H4 (cell line): ENCODE measurements around the gene EXOSC6. TPM values are rescaled to one million over a fixed set of nuclear protein-coding genes. Genes with fewer than 3 reads are reported as not detected.
"Not testable (repeated sequence)": the region's sequence is repeated elsewhere in the genome, so short reads cannot be mapped to it uniquely, and the experiment has no call there.

ENCODE experiments used
- DNase-seq: peaks from one replicate; pipeline ENCODE4 v3.0.0-alpha.2; 2015; ENCODE audit warnings: low spot score
- total RNA-seq: library from RNA; depleted of rRNA; stranded (reverse); fragments of >200 nt; shearing (Covaris generic); gene quantifications from 2 replicates; pipeline ENCODE4 v1.2.3, GENCODE V29; 2014

EXOSC6 gene
- total RNA-seq, 1 experiment from 2014 or later, result 15.2 TPM

GRCh38 chr16:70254965-70255286 is 3.2 kb upstream of the EXOSC6 start:
- DNase-seq, result no peak

DNA sequence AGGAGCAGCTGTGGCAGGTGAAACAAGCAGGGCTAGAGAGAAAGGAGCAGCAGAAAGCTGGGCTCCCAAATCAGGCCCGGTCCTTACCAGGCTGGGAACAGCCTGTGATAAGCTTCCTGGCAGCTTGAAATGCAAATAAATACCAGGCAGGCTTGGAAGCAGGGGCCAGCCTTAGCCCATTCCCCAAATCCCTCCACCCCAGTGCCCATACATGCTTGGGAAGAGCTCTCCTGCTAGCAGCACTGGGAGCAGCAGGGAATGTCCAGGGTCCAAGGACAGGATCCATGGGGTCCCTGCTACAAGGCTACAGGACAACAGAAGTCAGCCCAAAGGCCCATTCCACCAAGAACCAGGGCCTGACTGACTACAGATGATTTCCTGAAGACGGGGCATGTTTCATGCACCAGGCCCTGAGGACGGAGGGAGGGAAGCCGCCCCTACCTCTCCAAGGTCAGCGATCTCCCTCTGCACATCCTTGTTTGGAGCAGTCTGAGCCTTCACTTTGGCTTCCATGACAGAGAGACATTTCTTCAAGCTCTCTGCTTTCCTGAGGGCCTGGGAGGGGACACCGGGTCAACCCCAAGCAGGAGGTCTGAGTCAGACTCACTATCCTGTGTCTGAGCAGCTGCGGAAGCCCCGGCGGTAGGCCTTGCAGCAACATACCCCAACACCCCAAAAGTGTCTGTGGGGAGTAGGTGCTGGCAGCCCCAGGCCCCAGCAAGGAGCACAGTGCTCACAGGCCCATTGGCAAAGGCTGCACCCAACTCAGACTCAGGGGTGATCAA is 2.6 kb upstream of the EXOSC6 start:
- DNase-seq, result no peak

DNA sequence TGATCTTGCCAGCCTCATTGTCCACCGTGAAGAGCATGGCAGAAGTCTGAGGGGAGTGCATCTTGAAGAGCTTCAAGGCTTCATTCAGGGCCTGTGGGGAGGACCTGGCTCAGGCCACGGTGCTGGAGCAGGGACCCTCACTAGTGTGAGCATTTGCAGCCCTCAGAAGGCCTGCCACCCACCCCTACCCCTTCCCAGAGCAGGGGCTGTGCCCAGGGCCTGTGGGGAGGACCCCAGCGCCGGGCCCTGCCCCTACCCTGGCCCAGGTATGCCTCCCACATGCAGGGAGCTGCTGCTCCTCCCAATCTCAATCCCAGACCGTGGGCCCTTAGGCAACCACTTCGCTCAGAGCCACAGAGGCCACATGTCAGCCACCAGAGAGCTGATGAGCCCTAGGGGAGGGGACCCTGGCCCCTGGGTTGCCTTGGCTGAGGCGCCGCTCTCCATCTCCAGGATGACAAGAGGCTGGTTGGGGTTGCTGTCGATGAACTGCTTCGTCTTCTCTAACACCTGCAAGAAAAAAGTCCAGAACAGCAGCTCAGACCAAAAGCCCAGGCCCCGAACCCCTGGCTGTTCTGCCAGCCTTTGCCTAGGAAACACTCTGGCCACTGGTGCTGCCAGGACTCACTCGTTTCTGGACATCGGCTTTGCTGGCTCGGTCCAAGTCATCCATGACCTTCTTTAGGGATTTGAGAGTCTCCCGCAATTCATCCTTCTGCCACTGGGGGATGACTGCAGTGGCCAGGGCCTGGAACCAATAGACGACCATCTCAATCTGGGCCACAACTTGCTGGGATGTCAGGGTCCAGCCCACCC is 1.8 kb upstream of the EXOSC6 start:
- DNase-seq, result no peak

GRCh38 chr16:70252355-70252988 is 732 bp upstream of the EXOSC6 start:
- no peak for DNase-seq

DNA sequence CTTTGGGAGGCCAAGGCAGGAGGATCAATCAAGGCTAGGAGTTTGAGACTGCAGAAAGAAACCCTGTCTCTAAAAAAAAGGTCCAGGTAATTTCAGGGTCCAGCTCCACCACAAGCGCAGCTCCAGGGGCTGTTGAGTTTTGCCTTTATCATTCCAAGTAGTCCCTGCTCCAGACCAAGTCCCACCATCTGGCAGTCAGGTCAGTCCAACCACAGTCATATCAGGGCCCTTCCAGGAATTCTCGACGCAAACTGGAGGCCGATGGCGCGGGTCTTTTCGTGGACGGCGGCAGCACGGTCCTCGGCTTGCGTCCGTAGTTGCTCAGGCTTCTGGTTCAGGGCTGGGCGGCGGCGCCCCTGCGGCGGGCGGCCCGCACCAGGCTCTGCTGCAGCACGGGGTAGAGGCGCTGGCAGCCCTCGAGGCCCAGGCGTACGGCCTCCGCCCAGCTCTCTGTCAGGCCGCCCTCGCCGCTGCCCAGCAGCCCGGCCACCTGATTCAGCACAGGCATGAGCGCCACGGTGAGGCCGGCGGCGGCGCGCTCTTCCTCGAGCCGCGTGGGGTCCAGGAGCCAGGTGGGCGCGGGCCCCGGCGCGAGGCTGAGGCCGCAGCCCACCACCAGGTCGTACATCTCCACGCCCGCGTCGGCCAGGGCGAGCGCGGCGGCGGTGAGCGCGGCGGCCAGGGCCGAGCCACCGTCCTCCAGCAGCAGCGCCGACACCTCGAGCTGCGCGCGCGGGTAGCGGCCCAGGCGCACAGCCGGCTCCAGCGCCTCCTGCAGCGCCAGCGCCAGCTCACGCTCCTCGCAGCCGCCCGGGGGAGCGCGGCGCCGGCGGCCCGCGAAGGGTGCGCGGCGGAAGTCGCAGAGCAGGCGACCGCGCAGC is 752 bp downstream of the EXOSC6 start:
- no peak for DNase-seq

DNA sequence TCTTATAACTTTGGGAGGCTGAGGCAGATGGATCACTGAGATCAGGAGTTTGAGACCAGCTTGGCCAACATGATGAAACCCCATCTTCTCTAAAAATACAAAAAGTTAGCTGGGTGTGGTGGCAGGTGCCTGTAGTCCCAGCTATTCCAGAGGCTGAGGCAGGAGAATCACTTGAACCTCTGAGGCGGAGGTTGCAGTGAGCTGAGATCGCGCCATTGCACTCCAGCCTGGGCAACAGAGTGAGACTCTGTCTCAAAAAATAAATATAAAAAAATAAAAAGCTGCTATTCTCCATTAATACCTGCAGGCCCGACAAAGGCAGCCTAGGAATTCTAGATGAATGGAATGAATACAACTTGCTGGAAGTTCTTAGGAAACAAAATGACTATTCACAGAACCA is 2.0 kb downstream of the EXOSC6 start:
- DNase-seq, result not testable (repeated sequence)

DNA sequence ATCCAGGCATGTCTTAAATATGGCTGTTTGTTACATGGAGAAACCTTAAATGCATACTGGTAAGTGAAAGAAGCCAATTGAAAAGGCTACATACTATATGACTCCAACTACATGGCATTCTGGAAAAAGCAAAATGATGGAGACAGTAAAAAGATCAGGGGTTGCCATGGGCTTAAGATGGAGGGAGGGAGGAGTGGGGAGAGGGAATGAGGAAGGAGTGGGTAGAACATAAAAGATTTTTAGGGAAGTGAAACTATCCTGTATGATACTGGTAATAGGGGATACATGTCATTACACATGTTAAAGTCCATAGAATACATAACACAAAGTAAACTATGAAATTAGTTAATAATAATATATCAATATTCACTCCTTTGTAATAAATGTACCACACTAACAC is 13.0 kb downstream of the EXOSC6 start:
- DNase-seq, result not testable (repeated sequence)

GRCh38 chr16:70231831-70232230 is 19.9 kb downstream of the EXOSC6 start:
- not testable (repeated sequence) for DNase-seq

DNA sequence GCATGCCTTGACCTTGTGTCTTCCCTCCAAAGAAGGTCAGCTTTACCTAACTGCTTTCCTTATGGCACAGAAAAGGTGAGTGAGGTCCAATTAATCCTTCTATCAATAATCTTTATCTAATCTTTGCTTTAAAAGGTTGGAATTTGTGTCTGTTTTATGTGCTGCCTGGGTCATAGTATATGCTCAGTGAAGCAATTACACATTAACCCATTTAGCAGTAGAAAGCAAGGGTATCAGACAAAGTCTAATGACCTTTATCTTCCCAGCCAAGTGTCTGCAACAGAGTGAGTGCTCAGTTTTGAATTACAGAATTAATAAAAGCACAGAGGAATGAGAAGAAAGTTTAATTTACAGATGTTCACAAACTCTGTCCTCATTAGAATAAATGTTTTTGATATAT is 25.7 kb downstream of the EXOSC6 start:
- DNase-seq, result not testable (repeated sequence)

DNA sequence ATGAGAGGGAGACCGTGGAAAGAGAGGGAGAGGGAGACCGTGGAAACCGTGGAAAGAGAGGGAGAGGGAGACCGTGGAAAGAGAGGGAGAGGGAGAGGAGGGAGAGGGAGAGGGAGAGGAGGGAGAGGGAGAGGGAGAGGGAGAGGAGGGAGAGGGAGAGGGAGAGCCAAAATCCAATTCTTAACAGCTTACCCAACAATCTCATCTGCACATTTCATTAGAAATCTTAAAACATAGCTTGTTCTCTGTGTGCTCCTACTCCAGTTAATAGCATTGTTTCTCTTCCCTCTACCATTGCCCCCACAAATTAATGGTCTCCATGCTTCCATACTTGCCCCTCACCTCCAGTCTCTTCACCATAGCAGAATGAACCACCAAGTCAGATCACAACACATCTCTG is 26.3 kb downstream of the EXOSC6 start:
- DNase-seq, result not testable (repeated sequence)

GRCh38 chr16:70224645-70225044 is 27.1 kb downstream of the EXOSC6 start:
- DNase-seq, result not testable (repeated sequence)

- not testable (repeated sequence) for DNase-seq
These were observed 27.7 kb downstream of the EXOSC6 start for GRCh38 chr16:70223971-70224513.

- DNase-seq, result not testable (repeated sequence)
These were observed 28.5 kb downstream of the EXOSC6 start for GRCh38 chr16:70223216-70223615.

DNA sequence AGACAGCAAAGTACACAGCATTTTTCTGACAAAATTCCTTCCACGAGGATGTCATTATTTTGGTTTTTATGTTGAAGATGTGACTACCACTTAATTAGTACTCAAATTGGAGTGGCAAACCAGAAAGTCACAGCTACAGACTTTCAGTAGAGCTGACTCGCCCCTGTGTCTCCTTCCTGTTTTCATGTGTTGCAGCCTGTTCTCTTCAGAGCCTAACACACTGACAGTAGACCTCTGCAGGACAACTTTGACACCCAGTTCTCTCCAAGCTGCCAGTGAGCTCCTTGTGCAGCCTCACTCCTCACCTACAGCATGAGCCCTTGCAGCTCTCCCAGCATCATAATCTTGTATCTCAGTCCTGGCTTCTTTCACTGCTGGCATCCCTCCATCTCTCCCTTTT is 29.2 kb downstream of the EXOSC6 start:
- not testable (repeated sequence) for DNase-seq

DNA sequence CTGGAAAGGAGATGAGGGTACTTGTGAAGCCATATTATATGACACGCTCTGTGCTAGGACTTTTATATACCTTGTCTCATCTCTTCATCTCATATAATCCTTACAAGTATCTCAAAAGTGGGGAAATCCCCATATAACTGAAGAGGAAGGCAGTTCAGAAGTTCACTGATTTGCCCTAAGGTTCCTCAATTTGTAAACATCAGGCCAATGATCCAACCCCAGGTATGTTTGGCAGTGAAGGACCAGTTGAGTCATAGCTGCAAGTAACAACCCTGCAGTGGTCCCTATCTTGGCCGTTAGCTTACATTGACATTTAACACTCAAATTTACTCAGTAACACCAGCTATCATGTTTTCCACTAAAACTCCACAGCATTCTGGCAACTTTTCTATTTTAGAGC is 33.2 kb downstream of the EXOSC6 start:
- not testable (repeated sequence) for DNase-seq

- DNase-seq, result not testable (repeated sequence)
These were observed 45.4 kb downstream of the EXOSC6 start for GRCh38 chr16:70206382-70206781.

- not testable (repeated sequence) for DNase-seq
These were observed 46.9 kb downstream of the EXOSC6 start for GRCh38 chr16:70204668-70205405.

- DNase-seq, result not testable (repeated sequence)
These were observed 47.7 kb downstream of the EXOSC6 start for GRCh38 chr16:70204010-70204409.

DNA sequence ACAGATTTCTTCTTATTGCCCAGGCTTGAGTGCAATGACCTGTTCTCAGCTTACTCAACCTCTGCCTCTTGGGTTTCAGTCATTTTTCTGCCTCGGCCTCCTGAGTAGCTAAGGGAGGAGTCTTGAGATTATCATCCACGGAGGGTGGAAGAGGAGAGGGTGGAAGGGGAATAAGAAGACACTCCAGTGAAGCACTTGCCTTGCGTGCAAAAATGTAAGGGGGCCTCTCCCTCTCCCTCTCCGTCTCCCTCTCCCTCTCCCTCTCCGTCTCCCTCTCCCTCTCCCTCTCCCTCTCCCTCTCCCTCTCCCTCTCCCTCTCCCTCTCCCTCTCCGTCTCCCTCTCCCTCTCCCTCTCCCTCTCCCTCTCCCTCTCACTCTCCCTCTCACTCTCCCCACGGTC is 48.2 kb downstream of the EXOSC6 start:
- DNase-seq, result not testable (repeated sequence)

GRCh38 chr16:70200063-70200462 is 51.7 kb downstream of the EXOSC6 start:
- not testable (repeated sequence) for DNase-seq
